CD4-positive, alpha-beta T cell treated with Interleukin-15 for 4 hours (primary cell): ENCODE measurements around the gene FMNL2.

Experiments used
- DNase-seq: peaks from one replicate; pipeline ENCODE4 v3.0.0-alpha.2; 2020; ENCODE audit warnings: low spot score

The FMNL2 gene

GRCh38 chr2:152405206-152406118 is 70.5 kb downstream of the FMNL2 start:
- no peak for DNase-seq

- DNase-seq, result no peak
These were observed 71.3 kb downstream of the FMNL2 start for GRCh38 chr2:152406119-152406835.

GRCh38 chr2:152406836-152407161 is 71.8 kb downstream of the FMNL2 start:
- no peak for DNase-seq

GRCh38 chr2:152407204-152407721 is 72.3 kb downstream of the FMNL2 start:
- no peak for DNase-seq

GRCh38 chr2:152407806-152408205 is 72.8 kb downstream of the FMNL2 start:
- DNase-seq, result no peak

GRCh38 chr2:152408254-152408653 is 73.3 kb downstream of the FMNL2 start:
- DNase-seq, result no peak

- DNase-seq, result no peak
These were observed 74.6 kb downstream of the FMNL2 start for GRCh38 chr2:152409386-152410164.

GRCh38 chr2:152410165-152410597 is 75.2 kb downstream of the FMNL2 start:
- no peak for DNase-seq

- DNase-seq, result no peak
These were observed 76.2 kb downstream of the FMNL2 start for GRCh38 chr2:152411154-152411553.

GRCh38 chr2:152413228-152414030 is 78.5 kb downstream of the FMNL2 start:
- no peak for DNase-seq

- DNase-seq, result no peak
These were observed 80.3 kb downstream of the FMNL2 start for GRCh38 chr2:152415231-152415642.

- no peak for DNase-seq
These were observed 80.8 kb downstream of the FMNL2 start for GRCh38 chr2:152415796-152416195.

GRCh38 chr2:152418688-152419087 is 83.7 kb downstream of the FMNL2 start:
- no peak for DNase-seq

- DNase-seq, result no peak
These were observed 85.0 kb downstream of the FMNL2 start for GRCh38 chr2:152419944-152420343.

GRCh38 chr2:152420363-152420762 is 85.4 kb downstream of the FMNL2 start:
- DNase-seq, result no peak

GRCh38 chr2:152420936-152421335 is 86.0 kb downstream of the FMNL2 start:
- no peak for DNase-seq

GRCh38 chr2:152421521-152422370 is 86.8 kb downstream of the FMNL2 start:
- DNase-seq, result peak; percentile 6

GRCh38 chr2:152423684-152424083 is 88.7 kb downstream of the FMNL2 start:
- DNase-seq, result no peak

GRCh38 chr2:152425765-152426727 is 91.1 kb downstream of the FMNL2 start:
- DNase-seq, result no peak
